GM19372 (cell line): ENCODE results near the gene APEX1.
"Not testable (repeated sequence)": the region's sequence is repeated elsewhere in the genome, so short reads cannot be mapped to it uniquely, and the experiment has no call there.

ENCODE experiments used
- ATAC-seq: cut with Tn5 transposase; IDR thresholded peaks from one replicate; pipeline ENCODE4 v1.9.1; 2021; ENCODE audit warnings: mild to moderate bottlenecking, low read depth, moderate library complexity; ENCODE audit not compliant: unreplicated experiment

The APEX1 gene

GRCh38 chr14:20435582-20436362, 19.3 kb upstream of the APEX1 start, which contains the start of gene KLHL33:
TSS of gene KLHL33 (minus strand) at chr14:20436166. CDS start at chr14:20435811, 355 bp downstream.
- no peak for ATAC-seq

- no peak for ATAC-seq
Observed at GRCh38 chr14:20436363-20436755, 18.7 kb upstream of the APEX1 start.

DNA sequence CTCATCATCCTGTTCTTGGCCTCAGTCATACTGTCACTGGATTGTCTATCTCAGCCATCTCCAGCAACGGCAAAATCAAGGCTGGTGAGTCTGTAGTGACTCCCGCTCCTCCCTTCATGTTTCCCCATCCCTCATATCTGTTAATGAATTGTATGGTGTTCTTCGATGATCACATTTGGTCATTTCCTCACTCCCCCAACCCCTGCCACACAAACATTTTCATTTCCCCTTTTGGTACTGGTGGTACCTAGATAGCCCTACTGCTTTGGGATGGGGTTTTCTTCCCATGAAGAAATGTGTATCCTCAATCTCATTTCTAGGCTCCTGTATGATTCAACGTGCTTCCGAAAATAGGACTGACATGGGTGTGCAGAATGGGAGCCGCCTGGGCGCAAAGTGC, 16.4 kb upstream of the APEX1 start:
- ATAC-seq, result no peak

DNA sequence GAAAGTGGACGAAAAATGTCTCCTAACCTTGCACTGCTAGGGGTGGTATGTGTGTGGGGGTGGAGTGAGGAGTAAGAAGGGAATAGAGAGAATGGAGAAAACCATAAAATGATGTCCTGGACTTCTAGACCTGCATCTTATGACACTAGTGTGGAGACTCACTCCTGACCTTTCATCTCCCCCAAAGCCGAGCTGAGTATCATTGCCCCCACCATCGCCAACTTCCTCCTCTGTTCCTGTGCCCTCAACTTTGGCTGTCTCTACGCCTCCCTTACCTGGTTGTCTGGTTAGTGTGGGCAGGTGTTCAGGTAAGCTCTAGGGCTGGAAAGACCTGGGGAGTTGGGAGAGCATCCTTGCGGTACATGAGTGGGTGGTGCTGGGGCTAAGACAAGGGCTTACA, 14.6 kb upstream of the APEX1 start:
- ATAC-seq, result no peak

- no peak for ATAC-seq
Observed at GRCh38 chr14:20440882-20441281, 14.1 kb upstream of the APEX1 start.

GRCh38 chr14:20441461-20441860, 13.6 kb upstream of the APEX1 start:
- ATAC-seq, result no peak

DNA sequence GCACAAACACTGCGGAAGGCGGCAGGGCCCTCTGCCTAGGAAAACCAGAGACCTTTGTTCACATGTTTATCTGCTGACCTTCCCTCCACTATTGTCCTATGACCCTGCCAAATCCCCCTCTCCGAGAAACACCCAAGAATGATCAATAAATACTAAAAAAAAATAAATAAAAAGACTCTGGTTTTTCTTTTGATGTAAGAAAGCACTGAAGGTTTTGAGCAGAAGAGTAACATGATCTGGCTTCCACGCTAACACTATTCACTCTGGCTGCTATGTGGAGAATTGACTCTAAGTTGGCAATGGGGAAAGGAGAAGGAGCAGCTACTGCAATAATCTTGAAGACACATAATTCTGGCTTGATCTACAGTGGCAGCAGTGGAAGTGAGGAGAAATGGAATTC, 11.4 kb upstream of the APEX1 start:
- not testable (repeated sequence) for ATAC-seq

- no peak for ATAC-seq
Observed at GRCh38 chr14:20446889-20447288, 8.1 kb upstream of the APEX1 start.

GRCh38 chr14:20452831-20453230, 2.2 kb upstream of the APEX1 start:
- not testable (repeated sequence) for ATAC-seq

GRCh38 chr14:20455355-20456300, 602 bp downstream of the APEX1 start:
- ATAC-seq, result peak; percentile 41

DNA sequence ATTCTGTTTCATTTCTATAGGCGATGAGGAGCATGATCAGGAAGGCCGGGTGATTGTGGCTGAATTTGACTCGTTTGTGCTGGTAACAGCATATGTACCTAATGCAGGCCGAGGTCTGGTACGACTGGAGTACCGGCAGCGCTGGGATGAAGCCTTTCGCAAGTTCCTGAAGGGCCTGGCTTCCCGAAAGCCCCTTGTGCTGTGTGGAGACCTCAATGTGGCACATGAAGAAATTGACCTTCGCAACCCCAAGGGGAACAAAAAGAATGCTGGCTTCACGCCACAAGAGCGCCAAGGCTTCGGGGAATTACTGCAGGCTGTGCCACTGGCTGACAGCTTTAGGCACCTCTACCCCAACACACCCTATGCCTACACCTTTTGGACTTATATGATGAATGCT, 1.9 kb downstream of the APEX1 start:
- ATAC-seq, result no peak

DNA sequence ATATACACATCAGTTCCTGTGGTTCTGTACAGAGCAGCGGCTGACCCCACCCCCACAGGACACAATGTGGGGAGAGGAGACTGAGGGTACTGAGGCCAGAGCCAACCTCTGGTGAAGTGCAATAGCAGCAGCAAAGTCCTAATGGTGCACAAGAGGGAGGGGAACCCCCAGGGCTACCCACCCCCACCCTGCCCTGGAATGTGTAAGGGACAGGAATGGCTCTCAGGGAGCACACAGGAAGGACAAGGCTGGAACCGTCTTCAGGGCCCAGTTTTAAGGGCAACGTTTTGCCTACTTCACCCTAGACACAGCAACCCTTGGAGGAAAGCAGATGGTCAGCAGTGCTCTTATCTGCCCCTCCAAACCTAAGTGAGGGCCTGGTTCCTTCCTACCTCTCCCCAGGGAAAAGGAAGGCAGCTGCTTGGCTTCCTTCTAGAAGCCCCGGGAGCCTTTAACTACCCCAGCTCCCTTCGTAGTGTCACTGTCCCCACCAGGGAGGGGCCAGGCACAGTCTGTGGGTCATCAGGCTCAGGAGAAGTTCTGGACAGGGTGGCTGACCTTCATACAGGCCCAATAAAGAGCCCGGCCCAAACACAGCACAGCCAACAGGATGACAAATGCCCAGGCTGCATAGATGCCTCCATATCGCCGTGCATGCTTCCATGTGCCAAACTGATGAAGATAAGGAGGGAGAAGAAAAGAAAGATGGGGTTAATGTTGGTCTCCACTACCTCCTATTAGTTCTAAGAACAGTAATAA, 3.2 kb downstream of the APEX1 start:
- no peak for ATAC-seq

- peak; percentile 2 for ATAC-seq
Observed at GRCh38 chr14:20460458-20461224, 5.6 kb downstream of the APEX1 start.

- ATAC-seq, result peak; percentile 91
Observed at GRCh38 chr14:20461225-20462141, 6.5 kb downstream of the APEX1 start, which contains the start of gene PIP4P1. TSS of gene PIP4P1 (minus strand) at chr14:20461434. CDS start at chr14:20461325, 109 bp downstream.

GRCh38 chr14:20468764-20469241, 13.8 kb downstream of the APEX1 start:
- no peak for ATAC-seq

GRCh38 chr14:20469242-20469889, 14.3 kb downstream of the APEX1 start, which contains the start of gene PNP:
TSS of gene PNP (plus strand) at chr14:20469406. CDS start at chr14:20469525, 119 bp downstream.
- peak; percentile 97 for ATAC-seq

GRCh38 chr14:20469890-20470602, 15.0 kb downstream of the APEX1 start:
- ATAC-seq, result peak; percentile 29

DNA sequence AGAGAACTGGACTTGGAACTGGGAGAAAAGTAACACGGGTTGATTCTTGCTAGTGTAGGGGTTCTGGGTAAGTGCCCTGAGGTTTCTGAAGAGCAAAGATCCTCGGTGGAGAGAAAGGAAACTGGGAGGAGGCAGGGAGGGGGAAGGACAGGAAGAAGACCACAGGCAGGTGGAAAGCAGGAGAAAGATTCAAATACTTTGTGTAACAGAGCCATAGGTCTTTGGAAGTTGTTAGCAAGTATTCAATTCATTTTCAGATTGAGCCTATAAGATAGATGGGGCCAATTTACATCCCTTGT, 15.5 kb downstream of the APEX1 start:
- no peak for ATAC-seq
